Caco-2 (cell line): ENCODE results near the gene ZFHX3. TPM values are rescaled to one million over a fixed set of nuclear protein-coding genes. Genes with fewer than 3 reads are reported as not detected.

Experiments
- BruUV-seq: library from RNA; stranded (reverse); fragments of 400-500 nt; replicated peaks from 2 replicates; lab custom pipeline; 2021; lab: Mats Ljungman, UMichigan
- CTCF ChIA-PET: fragments of 300-600 bp; sonication (Branson Sonifier 250); formaldehyde crosslinking; loops from one replicate; lab custom pipeline; 2022; ENCODE audit warnings: antibody characterized with exemption; lab: Charles Lee
- POLR2A ChIA-PET: fragments of 300-600 bp; sonication (Branson Sonifier 250); formaldehyde crosslinking; loops from one replicate; lab custom pipeline; 2022; ENCODE audit warnings: antibody characterized with exemption; lab: Charles Lee
- DNase-seq, 2 experiments: peaks; one replicate each; pipeline versions ENCODE4 v3.0.0 to v3.0.0-alpha.2; 2020 to 2022
- H3K27me3 ChIP-seq: replicated peaks from 2 replicates; pipeline ENCODE4 v1.6.0; 2011; ENCODE audit warnings: low read length; ENCODE audit not compliant: control insufficient read depth, insufficient read depth
- H3K36me3 ChIP-seq: 2 replicates; pipeline ENCODE4 v1.5.1; 2011; ENCODE audit warnings: low read length; ENCODE audit not compliant: control insufficient read depth, insufficient read depth
- H3K4me1 ChIP-seq: fragments of 250-450 bp; sonication (Bioruptor Pico); 2 replicates; pipeline ENCODE4 v1.5.1; 2020; ENCODE audit warnings: mild to moderate bottlenecking
- H3K4me3 ChIP-seq: 2 replicates; pipeline ENCODE4 v1.5.1; 2011; ENCODE audit warnings: low read depth, mild to moderate bottlenecking, control low read depth, low read length
- H3K9me3 ChIP-seq: fragments of 250-450 bp; sonication (Bioruptor Pico); 2 replicates; pipeline ENCODE4 v1.5.1; 2020; ENCODE audit warnings: mild to moderate bottlenecking, moderate library complexity
- H3K27ac Mint-ChIP-seq: one replicate; pipeline ENCODE4 v1.8.0; 2022; ENCODE audit warnings: mixed read lengths; ENCODE audit not compliant: unreplicated experiment
- H3K27me3 Mint-ChIP-seq: one replicate; pipeline ENCODE4 v1.8.0; 2022; ENCODE audit warnings: mixed read lengths; ENCODE audit not compliant: insufficient read depth, unreplicated experiment
- H3K36me3 Mint-ChIP-seq: one replicate; pipeline ENCODE4 v1.8.0; 2022; ENCODE audit warnings: mild to moderate bottlenecking, mixed read lengths; ENCODE audit not compliant: insufficient read depth, unreplicated experiment
- H3K4me1 Mint-ChIP-seq: one replicate; pipeline ENCODE4 v1.8.0; 2022; ENCODE audit warnings: low read depth, mixed read lengths; ENCODE audit not compliant: unreplicated experiment
- H3K4me3 Mint-ChIP-seq: one replicate; pipeline ENCODE4 v1.8.0; 2022; ENCODE audit warnings: mild to moderate bottlenecking, moderate library complexity, mixed read lengths; ENCODE audit not compliant: unreplicated experiment
- H3K9me3 Mint-ChIP-seq: one replicate; pipeline ENCODE4 v1.8.0; 2022; ENCODE audit warnings: mixed read lengths; ENCODE audit not compliant: unreplicated experiment
- CTCF ChIP-seq, 2 experiments: fragments of 200-600 bp in 1 of 2; IDR thresholded peaks; 1 replicate in 1 of 2; 2 replicates in 1 of 2; pipeline versions ENCODE4 v1.5.1 to v1.8.0; 2011 to 2022; ENCODE audit warnings: antibody characterized with exemption in 1 of 2, control low read depth in 1 of 2, inconsistent platforms in 1 of 2, low read depth in 1 of 2, low read length in 1 of 2, mild to moderate bottlenecking in 1 of 2, moderate library complexity in 1 of 2; ENCODE audit not compliant: insufficient read depth in 1 of 2, severe bottlenecking in 1 of 2, unreplicated experiment in 1 of 2
- intact Hi-C: fragments of 100-400 bp; cut with micrococcal nuclease; formaldehyde crosslinking; loops from one replicate; pipeline ENCODE4 v1.10.0; 2022; ENCODE audit not compliant: unreplicated experiment
- total RNA-seq: library from RNA; stranded (reverse); gene quantifications from 2 replicates; pipeline ENCODE4 v1.2.3, GENCODE V29; 2022

The ZFHX3 gene
- total RNA-seq, 1 experiment from 2014 or later, result 39.9 TPM

- Histone ChIP-seq H3K9me3 (no peaks in the 10 kb centered on the region), H3K36me3 (no peaks in the 10 kb centered on the region), H3K4me3 (no peak overlapping the region), H3K27me3 (no peaks in the 10 kb centered on the region), H3K4me1 (peaks cover 24% of the 10 kb centered on the region)
- Mint-ChIP-seq H3K4me3 (no peak overlapping the region), H3K9me3 (no peaks in the 10 kb centered on the region), H3K27ac (peak overlapping the region; percentile 65), H3K36me3 (peaks cover 36% of the 10 kb centered on the region), H3K27me3 (no peaks in the 10 kb centered on the region), H3K4me1 (peaks cover 53% of the 10 kb centered on the region)
- TF ChIP-seq CTCF (IDR thresholded peaks at IDR 0.05; ENCODE audit: insufficient read depth in 1 of 2, low read depth in 1 of 2, low read length in 1 of 2, severe bottlenecking in 1 of 2, unreplicated experiment in 1 of 2), result no peak
- DNase-seq, result no peak
- BruUV-seq, result no TSS peak
- ChIA-PET POLR2A (no interaction called here), CTCF (interaction anchor here (1.2 kb wide), 1 partner anchor 98 kb away, joined by 3 read pairs; no protein-coding TSS in a partner anchor)
- intact Hi-C loops, result loop anchor here (10.0 kb wide), 1 partner anchor 96 kb away; no protein-coding TSS in a partner anchor
Measured at GRCh38 chr16:72930396-72930795, 117.5 kb downstream of the ZFHX3 start.

- H3K27me3 ChIP-seq, result no peaks in the 10 kb centered on the region
- DNase-seq, result no peak
- ChIA-PET POLR2A (no interaction called here), CTCF (no interaction called here)
- H3K4me1 Mint-ChIP-seq, result peaks cover 52% of the 10 kb centered on the region
- H3K27me3 Mint-ChIP-seq, result no peaks in the 10 kb centered on the region
- no peaks in the 10 kb centered on the region for H3K9me3 ChIP-seq
- no peak overlapping the region for H3K4me3 Mint-ChIP-seq
- no peaks in the 10 kb centered on the region for H3K9me3 Mint-ChIP-seq
- intact Hi-C loops, result no loop called here
- peaks cover 17% of the 10 kb centered on the region for H3K4me1 ChIP-seq
- H3K36me3 ChIP-seq, result no peaks in the 10 kb centered on the region
- no TSS peak for BruUV-seq
- peaks cover 29% of the 10 kb centered on the region for H3K36me3 Mint-ChIP-seq
- H3K27ac Mint-ChIP-seq, result no peak overlapping the region
- no peak for TF ChIP-seq CTCF (IDR thresholded peaks at IDR 0.05; ENCODE audit: insufficient read depth in 1 of 2, low read depth in 1 of 2, low read length in 1 of 2, severe bottlenecking in 1 of 2, unreplicated experiment in 1 of 2)
- H3K4me3 ChIP-seq, result no peak overlapping the region
Measured at GRCh38 chr16:72928090-72928981, 119.6 kb downstream of the ZFHX3 start.

- peak in 1 of 2 experiments; percentile 14 for TF ChIP-seq CTCF (IDR thresholded peaks at IDR 0.05; ENCODE audit: insufficient read depth in 1 of 2, low read depth in 1 of 2, low read length in 1 of 2, severe bottlenecking in 1 of 2, unreplicated experiment in 1 of 2)
- DNase-seq, result no peak
- POLR2A ChIA-PET, result no interaction called here
- Mint-ChIP-seq H3K4me1 (peaks cover 46% of the 10 kb centered on the region), H3K9me3 (no peaks in the 10 kb centered on the region), H3K4me3 (no peak overlapping the region), H3K36me3 (peaks cover 21% of the 10 kb centered on the region), H3K27me3 (no peaks in the 10 kb centered on the region), H3K27ac (peak overlapping the region; percentile 28)
- intact Hi-C loops, result no loop called here
- H3K4me1 ChIP-seq, result peaks cover 17% of the 10 kb centered on the region
- H3K36me3 ChIP-seq, result no peaks in the 10 kb centered on the region
- H3K4me3 ChIP-seq, result no peak overlapping the region
- H3K27me3 ChIP-seq, result no peaks in the 10 kb centered on the region
- BruUV-seq, result no TSS peak
- H3K9me3 ChIP-seq, result no peaks in the 10 kb centered on the region
- CTCF ChIA-PET, result no interaction called here
Measured at GRCh38 chr16:72927199-72928089, 120.5 kb downstream of the ZFHX3 start.
